Tibial artery (tissue), 4 donors: Measurements from ENCODE around the gene PTPN18.

Experiments used
- DNase-seq, 2 donors: peaks; one replicate each; pipeline ENCODE4 v3.0.0-alpha.2; 2019
- H3K27ac ChIP-seq, 2 donors: fragments of 200-600 bp; sonication (generic) in 1 of 2; 1 replicate in 1 of 2; 2 replicates in 1 of 2; pipeline ENCODE4 v1.5.1; 2018 to 2019; ENCODE audit warnings: mild to moderate bottlenecking in 1 of 2
- H3K27me3 ChIP-seq, 2 donors: fragments of 200-600 bp; sonication (generic) in 1 of 2; one replicate each; pipeline versions ENCODE4 v1.5.1 to v1.6.0; 2016 to 2019
- H3K36me3 ChIP-seq, 3 donors: fragments of 200-600 bp; sonication (generic) in 2 of 3; one replicate each; pipeline ENCODE4 v1.5.1; 2016 to 2019; ENCODE audit warnings: mild to moderate bottlenecking in 2 of 3
- H3K4me1 ChIP-seq, 4 donors: fragments of 200-600 bp; sonication (generic) in 2 of 4; 1 replicate in 3 of 4; 2 replicates in 1 of 4; pipeline ENCODE4 v1.5.1; 2016 to 2019
- H3K4me3 ChIP-seq, 2 donors: fragments of 200-600 bp; sonication (generic) in 1 of 2; 1 replicate in 1 of 2; 2 replicates in 1 of 2; pipeline ENCODE4 v1.5.1; 2018 to 2019; ENCODE audit warnings: mild to moderate bottlenecking in 2 of 2
- H3K9me3 ChIP-seq, 3 donors: fragments of 200-600 bp; sonication (generic) in 1 of 3; one replicate each; pipeline ENCODE4 v1.5.1; 2016 to 2019
- intact Hi-C: fragments of 100-400 bp; cut with DNase I; formaldehyde crosslinking; loops from one replicate; pipeline ENCODE4 v1.15.0; 2023; ENCODE audit warnings: low total_unique reads
- TF ChIP-seq, protein P1 (sequence below), 2 experiments: fragments of 200-600 bp in 1 of 2; fragments of 450-650 bp in 1 of 2; IDR thresholded peaks; one replicate each; pipeline ENCODE4 v1.5.1; 2017 to 2019; ENCODE audit warnings: antibody characterized with exemption in 2 of 2, mild to moderate bottlenecking in 1 of 2, moderate library complexity in 1 of 2

PTPN18 gene

DNA sequence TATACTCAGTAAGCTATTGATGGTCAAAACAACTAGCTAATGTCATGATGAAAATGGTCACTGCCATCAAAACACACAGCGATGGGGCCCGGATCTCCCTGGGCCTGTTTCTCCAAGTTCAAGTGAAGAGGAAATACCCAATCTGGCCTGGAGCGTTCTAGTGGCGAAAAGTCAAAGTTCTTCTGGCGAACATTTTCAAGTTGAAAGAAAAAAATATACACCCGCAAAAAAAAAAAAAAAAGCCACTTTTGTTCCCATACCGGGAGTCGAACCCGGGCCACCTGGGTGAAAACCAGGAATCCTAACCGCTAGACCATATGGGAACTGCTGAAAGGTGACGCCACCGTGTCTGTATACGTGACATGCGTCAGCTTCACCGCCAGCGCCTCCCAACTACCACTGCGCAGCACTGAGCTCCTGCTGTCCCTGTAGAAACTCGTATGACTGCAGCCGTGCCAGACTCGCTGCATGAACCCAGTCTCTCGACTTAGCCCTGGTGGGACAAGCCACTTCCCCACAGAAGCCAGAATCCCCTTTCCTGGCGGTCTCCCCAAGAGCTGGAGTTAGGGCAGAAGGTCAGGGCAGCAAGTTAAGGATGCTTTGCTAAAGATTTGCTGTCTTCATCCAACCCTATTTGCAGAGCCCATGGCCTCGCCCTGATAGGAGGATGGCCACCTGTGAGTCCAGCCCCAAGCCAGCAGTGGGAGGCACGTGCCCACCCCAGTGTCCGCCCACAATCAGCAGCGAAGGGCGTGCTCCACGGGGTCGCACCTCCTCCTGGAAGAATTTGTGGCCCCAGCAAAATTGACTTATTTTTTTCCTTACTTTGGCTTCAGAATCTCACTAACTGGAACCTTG is 18.8 kb upstream of the PTPN18 start:
- no peaks in the 10 kb centered on the region for H3K9me3 ChIP-seq
- TF ChIP-seq, protein P1, sequence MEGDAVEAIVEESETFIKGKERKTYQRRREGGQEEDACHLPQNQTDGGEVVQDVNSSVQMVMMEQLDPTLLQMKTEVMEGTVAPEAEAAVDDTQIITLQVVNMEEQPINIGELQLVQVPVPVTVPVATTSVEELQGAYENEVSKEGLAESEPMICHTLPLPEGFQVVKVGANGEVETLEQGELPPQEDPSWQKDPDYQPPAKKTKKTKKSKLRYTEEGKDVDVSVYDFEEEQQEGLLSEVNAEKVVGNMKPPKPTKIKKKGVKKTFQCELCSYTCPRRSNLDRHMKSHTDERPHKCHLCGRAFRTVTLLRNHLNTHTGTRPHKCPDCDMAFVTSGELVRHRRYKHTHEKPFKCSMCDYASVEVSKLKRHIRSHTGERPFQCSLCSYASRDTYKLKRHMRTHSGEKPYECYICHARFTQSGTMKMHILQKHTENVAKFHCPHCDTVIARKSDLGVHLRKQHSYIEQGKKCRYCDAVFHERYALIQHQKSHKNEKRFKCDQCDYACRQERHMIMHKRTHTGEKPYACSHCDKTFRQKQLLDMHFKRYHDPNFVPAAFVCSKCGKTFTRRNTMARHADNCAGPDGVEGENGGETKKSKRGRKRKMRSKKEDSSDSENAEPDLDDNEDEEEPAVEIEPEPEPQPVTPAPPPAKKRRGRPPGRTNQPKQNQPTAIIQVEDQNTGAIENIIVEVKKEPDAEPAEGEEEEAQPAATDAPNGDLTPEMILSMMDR (IDR thresholded peaks at IDR 0.05), result no peak
- H3K4me1 ChIP-seq, result peaks cover 0 to 19% (median 4%) of the 10 kb centered on the region in 4 donors
- peak overlapping the region; percentile 19 to 23 for H3K4me3 ChIP-seq
- H3K27me3 ChIP-seq, result no peaks in the 10 kb centered on the region
- peaks cover 13 to 26% (median 18%) of the 10 kb centered on the region in 3 donors for H3K36me3 ChIP-seq
- intact Hi-C loops, result loop anchor here (10.0 kb wide), 1 partner anchor 412 kb away; no protein-coding TSS in a partner anchor
- DNase-seq, result peak; percentile 55 to 82
- H3K27ac ChIP-seq, result peak overlapping the region; percentile 18 to 45

DNA sequence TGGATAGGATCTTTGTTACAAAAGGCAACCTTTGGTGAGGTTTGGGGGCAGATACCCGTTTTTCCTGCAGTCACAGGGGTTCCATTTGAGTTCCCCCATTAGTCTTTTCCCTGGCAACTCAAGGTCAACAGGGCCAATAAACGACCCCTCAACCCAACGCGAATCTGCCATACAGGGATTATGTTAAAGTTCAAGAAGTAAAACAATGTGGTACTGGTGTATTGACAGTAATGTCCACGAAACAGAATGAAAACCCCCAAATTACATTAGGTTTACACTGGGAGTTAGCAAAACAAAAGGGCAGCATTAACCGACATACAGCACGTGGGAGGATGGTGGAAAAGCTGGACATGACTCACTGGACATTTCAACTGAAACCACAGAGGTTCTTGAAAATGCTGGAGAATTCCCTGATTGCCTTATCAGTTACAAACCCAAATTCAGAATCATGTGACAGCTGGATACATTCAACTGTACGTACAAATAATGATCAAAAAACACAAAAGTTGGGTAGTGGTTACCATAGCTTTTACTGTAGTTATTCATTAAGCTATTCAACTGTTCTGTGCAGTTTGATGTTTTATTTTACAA is 18.0 kb upstream of the PTPN18 start:
- Histone ChIP-seq H3K27ac (peak overlapping the region in 1 of 2 donors; percentile 45), H3K4me1 (peaks cover 0 to 12% (median 4%) of the 10 kb centered on the region in 4 donors), H3K36me3 (peaks cover 13 to 26% (median 18%) of the 10 kb centered on the region in 3 donors), H3K9me3 (no peaks in the 10 kb centered on the region), H3K27me3 (no peaks in the 10 kb centered on the region), H3K4me3 (peak overlapping the region in 1 of 2 donors; percentile 19)
- intact Hi-C loops, result loop anchor here (10.0 kb wide), 1 partner anchor 413 kb away; no protein-coding TSS in a partner anchor
- no peak for DNase-seq
- TF ChIP-seq, protein P1 (IDR thresholded peaks at IDR 0.05), result no peak

DNA sequence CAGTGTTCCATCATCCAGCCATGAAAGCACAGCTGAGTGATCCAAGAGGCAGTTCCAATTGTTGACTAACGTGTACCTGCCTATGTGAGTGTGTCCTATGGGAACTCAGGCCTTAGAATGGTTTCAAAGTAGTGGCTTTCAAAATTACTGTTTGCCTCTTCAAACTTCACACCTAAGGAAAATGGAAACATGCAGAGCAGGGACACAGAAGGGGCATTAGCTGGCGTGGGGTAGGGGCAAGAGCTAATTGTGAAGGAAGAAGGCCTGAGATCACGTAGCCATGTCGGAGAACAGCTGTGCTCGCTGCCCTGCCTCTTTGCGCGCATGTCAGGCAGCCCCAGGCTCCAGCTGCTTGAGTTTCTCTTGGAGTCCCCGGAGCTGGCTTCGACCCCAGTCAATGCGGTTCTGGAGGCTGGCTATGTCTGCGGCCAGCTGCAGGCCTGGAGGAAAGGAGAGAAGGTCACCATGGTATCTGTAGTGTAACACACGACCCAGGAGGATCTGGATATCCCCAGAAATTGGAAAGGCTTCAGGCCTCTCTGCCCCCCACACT is 17.0 kb upstream of the PTPN18 start:
- Histone ChIP-seq H3K4me1 (peaks cover 0 to 20% (median 10%) of the 10 kb centered on the region in 4 donors), H3K9me3 (no peaks in the 10 kb centered on the region), H3K27me3 (no peaks in the 10 kb centered on the region), H3K36me3 (peaks cover 13 to 26% (median 18%) of the 10 kb centered on the region in 3 donors), H3K27ac (no peak overlapping the region), H3K4me3 (no peak overlapping the region)
- intact Hi-C loops, result loop anchor here (10.0 kb wide), 1 partner anchor 414 kb away; no protein-coding TSS in a partner anchor
- DNase-seq, result no peak
- TF ChIP-seq, protein P1 (IDR thresholded peaks at IDR 0.05), result no peak

DNA sequence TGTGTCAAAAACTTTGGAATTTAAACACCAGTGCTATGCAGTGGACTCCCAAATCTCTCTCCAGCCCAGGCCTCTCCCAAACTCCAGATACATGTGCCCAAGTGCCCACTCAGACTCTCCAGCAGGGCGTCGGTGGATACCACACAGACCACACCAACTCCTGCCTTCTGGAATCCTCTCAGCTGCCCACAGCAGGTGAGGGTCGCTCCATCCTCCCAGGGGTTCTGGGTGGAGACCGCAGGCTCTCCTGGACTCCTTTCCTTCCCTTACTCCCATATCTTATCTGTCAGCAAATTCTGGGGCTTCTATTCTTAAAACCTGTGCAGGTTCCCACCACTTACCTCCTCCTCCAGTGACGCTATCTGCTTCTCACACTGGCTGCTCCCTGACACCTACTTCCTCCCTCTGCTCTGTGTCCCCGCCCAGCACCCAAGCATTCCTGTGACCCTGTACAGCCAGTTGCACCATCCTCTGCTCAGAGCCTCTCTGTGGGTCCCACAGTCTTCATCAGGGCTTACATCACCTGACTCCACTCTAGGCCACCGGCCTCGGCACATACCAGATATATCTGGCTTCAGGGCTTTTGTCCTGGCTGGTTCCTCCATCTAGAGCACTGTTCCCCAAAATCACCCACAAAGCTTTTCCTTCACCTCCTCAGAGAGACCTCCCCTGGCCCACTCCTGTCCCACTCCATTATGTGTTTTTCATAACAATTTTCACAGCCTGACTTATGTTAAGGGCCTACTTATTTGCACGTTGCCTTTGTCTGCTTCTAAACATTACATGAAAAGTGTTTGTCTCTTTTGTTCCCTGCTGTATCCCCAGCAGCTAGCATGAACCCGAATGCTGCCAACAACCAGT is 15.7 kb upstream of the PTPN18 start:
- H3K36me3 ChIP-seq, result peaks cover 20 to 34% (median 26%) of the 10 kb centered on the region in 3 donors
- H3K9me3 ChIP-seq, result no peaks in the 10 kb centered on the region
- intact Hi-C loops, result loop anchor here (5.0 to 10.0 kb wide), 2 partner anchors 158 to 415 kb away; partner anchors contain the start of genes MZT2B and SMPD4
- no peaks in the 10 kb centered on the region for H3K27me3 ChIP-seq
- H3K4me3 ChIP-seq, result no peak overlapping the region
- DNase-seq, result no peak
- H3K4me1 ChIP-seq, result peaks cover 0 to 23% (median 15%) of the 10 kb centered on the region in 4 donors
- TF ChIP-seq, protein P1 (IDR thresholded peaks at IDR 0.05), result no peak
- no peak overlapping the region for H3K27ac ChIP-seq
